A673 (cell line): ENCODE measurements around the gene THBS2.

ENCODE experiments used
- EZH2 ChIP-seq: fragments of 200-600 bp; sonication (generic); IDR thresholded peaks from 2 replicates; pipeline ENCODE4 v1.6.1; 2017; ENCODE audit warnings: borderline replicate concordance, low read depth, mild to moderate bottlenecking, mixed read lengths, antibody characterized with exemption, low read length; ENCODE audit not compliant: poor library complexity, severe bottlenecking
- TF ChIP-seq, protein P1 (sequence below): fragments of 300-800, 200-600 bp; sonication (generic); conservative IDR thresholded peaks from 2 replicates; pipeline ENCODE4 v1.5.1; 2017; ENCODE audit warnings: low read depth, mild to moderate bottlenecking, antibody characterized with exemption, low read length, moderate library complexity, mixed read lengths

DNA sequence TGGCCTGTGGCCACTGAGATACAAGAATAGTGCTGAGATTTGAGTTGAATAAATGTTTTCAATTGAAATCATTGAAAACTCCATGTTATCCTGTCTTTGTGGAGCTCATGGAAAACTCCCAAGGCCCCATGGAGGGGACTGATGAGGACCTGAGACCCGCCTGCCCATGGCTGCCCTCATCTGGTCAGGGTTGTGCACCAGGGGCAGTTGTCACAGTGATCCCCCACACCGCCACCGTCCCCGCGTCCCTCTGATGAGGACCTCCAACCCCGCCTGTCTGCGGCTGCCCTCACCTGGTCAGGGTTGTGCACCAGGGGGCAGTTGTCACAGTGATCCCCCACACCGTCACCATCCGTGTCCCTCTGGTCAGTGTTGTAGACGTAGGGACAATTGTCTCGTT is 27.8 kb downstream of the THBS2 start:
- TF ChIP-seq, protein P1, sequence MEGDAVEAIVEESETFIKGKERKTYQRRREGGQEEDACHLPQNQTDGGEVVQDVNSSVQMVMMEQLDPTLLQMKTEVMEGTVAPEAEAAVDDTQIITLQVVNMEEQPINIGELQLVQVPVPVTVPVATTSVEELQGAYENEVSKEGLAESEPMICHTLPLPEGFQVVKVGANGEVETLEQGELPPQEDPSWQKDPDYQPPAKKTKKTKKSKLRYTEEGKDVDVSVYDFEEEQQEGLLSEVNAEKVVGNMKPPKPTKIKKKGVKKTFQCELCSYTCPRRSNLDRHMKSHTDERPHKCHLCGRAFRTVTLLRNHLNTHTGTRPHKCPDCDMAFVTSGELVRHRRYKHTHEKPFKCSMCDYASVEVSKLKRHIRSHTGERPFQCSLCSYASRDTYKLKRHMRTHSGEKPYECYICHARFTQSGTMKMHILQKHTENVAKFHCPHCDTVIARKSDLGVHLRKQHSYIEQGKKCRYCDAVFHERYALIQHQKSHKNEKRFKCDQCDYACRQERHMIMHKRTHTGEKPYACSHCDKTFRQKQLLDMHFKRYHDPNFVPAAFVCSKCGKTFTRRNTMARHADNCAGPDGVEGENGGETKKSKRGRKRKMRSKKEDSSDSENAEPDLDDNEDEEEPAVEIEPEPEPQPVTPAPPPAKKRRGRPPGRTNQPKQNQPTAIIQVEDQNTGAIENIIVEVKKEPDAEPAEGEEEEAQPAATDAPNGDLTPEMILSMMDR, result no peak
- TF ChIP-seq EZH2, result no peak
